VCaP (cell line): Measurements from ENCODE around the gene MCF2L.

Experiments
- H3K27ac ChIP-seq: fragments of 450-650 bp; 2 replicates; pipeline ENCODE4 v1.5.1; 2017
- CTCF ChIP-seq: fragments of 450-650 bp; conservative IDR thresholded peaks from 2 replicates; pipeline ENCODE4 v1.5.1; 2017; ENCODE audit warnings: mild to moderate bottlenecking, moderate library complexity

Gene MCF2L

GRCh38 chr13:113088691-113089020 lies 119.6 kb downstream of the MCF2L start:
- no peak for TF ChIP-seq CTCF
- no peak overlapping the region for H3K27ac ChIP-seq

GRCh38 chr13:113089693-113090414 lies 120.8 kb downstream of the MCF2L start:
- TF ChIP-seq CTCF: no peak
- H3K27ac ChIP-seq: no peak overlapping the region

- TF ChIP-seq CTCF: no peak
Observed at GRCh38 chr13:113090415-113090770, 121.4 kb downstream of the MCF2L start.

GRCh38 chr13:113090806-113091205 lies 121.8 kb downstream of the MCF2L start:
- H3K27ac ChIP-seq: no peak overlapping the region
- TF ChIP-seq CTCF: no peak

More at GRCh38 chr13:113090415-113090770, 121.4 kb downstream of the MCF2L start:
- H3K27ac ChIP-seq: no peak overlapping the region

- no peak for TF ChIP-seq CTCF
- no peak overlapping the region for H3K27ac ChIP-seq
Observed at GRCh38 chr13:113091211-113091771, 122.3 kb downstream of the MCF2L start.

GRCh38 chr13:113091891-113092775 lies 123.1 kb downstream of the MCF2L start:
- no peak overlapping the region for H3K27ac ChIP-seq
- no peak for TF ChIP-seq CTCF

GRCh38 chr13:113092776-113093579 lies 124.0 kb downstream of the MCF2L start:
- no peak overlapping the region for H3K27ac ChIP-seq
- no peak for TF ChIP-seq CTCF
